ENCODE results near the gene ORM2. TPM values are rescaled to one million over a fixed set of nuclear protein-coding genes. Genes with fewer than 3 reads are reported as not detected.

ORM2 gene
- not detected in 2 replicates for total RNA-seq

DNA sequence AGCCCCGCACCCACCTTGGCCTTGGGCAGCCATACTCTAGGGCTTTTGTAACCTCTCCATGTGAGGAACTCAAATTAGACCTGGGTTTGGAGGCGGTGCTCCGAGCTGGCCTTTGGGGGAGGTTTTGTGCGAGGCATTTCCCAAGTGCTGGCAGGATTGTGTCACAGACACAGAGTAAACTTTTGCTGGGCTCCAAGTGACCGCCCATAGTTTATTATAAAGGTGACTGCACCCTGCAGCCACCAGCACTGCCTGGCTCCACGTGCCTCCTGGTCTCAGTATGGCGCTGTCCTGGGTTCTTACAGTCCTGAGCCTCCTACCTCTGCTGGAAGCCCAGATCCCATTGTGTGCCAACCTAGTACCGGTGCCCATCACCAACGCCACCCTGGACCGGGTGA is at the start of gene ORM2:
TSS of gene ORM2 (plus strand) at position 245 of the 398 bp plus-strand sequence. CDS start at position 281, 36 bp downstream.

DNA sequence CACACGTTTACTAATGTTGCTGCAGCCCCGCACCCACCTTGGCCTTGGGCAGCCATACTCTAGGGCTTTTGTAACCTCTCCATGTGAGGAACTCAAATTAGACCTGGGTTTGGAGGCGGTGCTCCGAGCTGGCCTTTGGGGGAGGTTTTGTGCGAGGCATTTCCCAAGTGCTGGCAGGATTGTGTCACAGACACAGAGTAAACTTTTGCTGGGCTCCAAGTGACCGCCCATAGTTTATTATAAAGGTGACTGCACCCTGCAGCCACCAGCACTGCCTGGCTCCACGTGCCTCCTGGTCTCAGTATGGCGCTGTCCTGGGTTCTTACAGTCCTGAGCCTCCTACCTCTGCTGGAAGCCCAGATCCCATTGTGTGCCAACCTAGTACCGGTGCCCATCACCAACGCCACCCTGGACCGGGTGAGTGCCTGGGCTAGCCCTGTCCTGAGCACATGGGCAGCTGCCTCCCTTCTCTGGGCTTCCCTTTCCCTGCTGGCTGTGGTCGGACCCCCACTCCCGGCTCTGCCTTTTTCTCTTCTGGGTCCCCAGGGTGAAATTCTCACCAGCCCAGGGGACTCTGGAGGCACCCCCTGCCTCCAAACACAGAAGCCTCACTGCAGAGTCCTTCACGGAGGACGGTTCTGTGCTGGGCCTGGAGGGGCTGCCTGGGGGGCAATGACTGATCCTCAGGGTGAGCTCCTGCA is 6.7 kb upstream of the ORM2 start, which contains the start of gene ORM1:
TSS of gene ORM1 (plus strand) at position 268 of the 701 bp plus-strand sequence. CDS start at position 304, 36 bp downstream.

Other genes with a start within 250 kb of the ORM2 start
- gene KIF12, start 230.6 kb upstream of the ORM2 start, total RNA-seq: not detected in 2 replicates
- gene COL27A1, start 174.3 kb upstream of the ORM2 start, total RNA-seq: 5.8 and 13.8 TPM in 2 replicates
- not detected in 2 replicates for gene ORM1, start 6.8 kb upstream of the ORM2 start, total RNA-seq
- gene AKNA, start 58.1 kb downstream of the ORM2 start, total RNA-seq: 8.2 and 8.9 TPM in 2 replicates
- gene WHRN, start 175.6 kb downstream of the ORM2 start, total RNA-seq: 0.29 and 0.35 TPM in 2 replicates

Measured in myometrial cell (primary cell).